K562 (cell line): ENCODE data around the gene BAIAP3. TPM values are rescaled to one million over a fixed set of nuclear protein-coding genes. Genes with fewer than 3 reads are reported as not detected.

Experiments
- BRCA1 ChIP-seq, 2 experiments: fragments of 450-650 bp in 1 of 2; sonication (generic) in 1 of 2; formaldehyde crosslinking in 1 of 2; IDR thresholded peaks; 2 replicates each; pipeline versions ENCODE4 v1.5.0 to v1.6.1; 2017 to 2020; ENCODE audit warnings: mild to moderate bottlenecking in 1 of 2, missing genetic modification reagents in 1 of 2
- CHD2 ChIP-seq: IDR thresholded peaks from 2 replicates; pipeline ENCODE4 v1.6.1; 2011; ENCODE audit warnings: low read depth, low read length
- CREB3L1 ChIP-seq: fragments of 450-650 bp; IDR thresholded peaks from 2 replicates; pipeline ENCODE4 v1.6.1; 2014; ENCODE audit warnings: low read depth, mild to moderate bottlenecking, moderate library complexity, borderline replicate concordance
- CREM ChIP-seq: IDR thresholded peaks from 2 replicates; pipeline ENCODE4 v1.6.1; 2014; ENCODE audit warnings: antibody characterized with exemption, low read depth
- CXXC5 ChIP-seq: fragments of 250-450 bp; sonication (Bioruptor Pico); IDR thresholded peaks from 2 replicates; pipeline ENCODE4 v1.8.0; 2022; ENCODE audit warnings: inconsistent platforms, mild to moderate bottlenecking, moderate library complexity
- GABPB2 ChIP-seq: fragments of 250-450 bp; sonication (Bioruptor Pico); conservative IDR thresholded peaks from 2 replicates; pipeline ENCODE4 v1.5.1; 2021; ENCODE audit warnings: mild to moderate bottlenecking
- HMGN3 ChIP-seq: IDR thresholded peaks from 2 replicates; pipeline ENCODE4 v1.6.1; 2011; ENCODE audit warnings: borderline replicate concordance, low read depth, mild to moderate bottlenecking, mixed read lengths, low read length; ENCODE audit not compliant: insufficient read length; ENCODE audit errors: extremely low read depth
- NFRKB ChIP-seq: fragments of 450-650 bp; IDR thresholded peaks from 2 replicates; pipeline ENCODE4 v1.6.1; 2016; ENCODE audit warnings: low read depth
- SIN3A ChIP-seq, 2 experiments: fragments of 150-350 bp in 1 of 2; IDR thresholded peaks; 2 replicates each; pipeline ENCODE4 v1.6.1; 2011 to 2016; ENCODE audit warnings: borderline replicate concordance in 2 of 2, low read depth in 2 of 2, low read length in 2 of 2, mild to moderate bottlenecking in 2 of 2, moderate library complexity in 2 of 2; ENCODE audit not compliant: control insufficient read depth in 1 of 2
- U2AF2 ChIP-seq: fragments of 200-400 bp; formaldehyde crosslinking; optimal IDR thresholded peaks from 2 replicates; pipeline ENCODE3; 2017; ENCODE audit warnings: low read depth, mild to moderate bottlenecking, low read length
- YBX1 ChIP-seq: fragments of 450-650 bp; IDR thresholded peaks from 2 replicates; pipeline ENCODE4 v1.7.1; 2016; ENCODE audit warnings: mild to moderate bottlenecking
- polyA plus RNA-seq, 8 experiments: library from polyadenylated mRNA; depleted of rRNA in 4 of 8; stranded (reverse) in 5 of 8; unstranded in 3 of 8; fragments of >200 nt; fragmentation: Nextera tagmentation in 2 of 8; fragmentation: Illumina TruSeq in 1 of 8; extraction: Ambion mirVana in 2 of 8; extraction: Trizol in 1 of 8; gene quantifications; 2 replicates each; pipeline versions ENCODE4 v1.2.1 to v1.2.3, GENCODE V29; 2011 to 2014; ENCODE audit warnings: inconsistent platforms in 1 of 8, missing spikeins in 1 of 8
- total RNA-seq, 7 experiments: library from RNA; depleted of rRNA in 6 of 7; stranded (reverse); fragments of >200 nt in 6 of 7; fragmentation: Illumina TruSeq in 2 of 7; extraction: Trizol in 2 of 7; gene quantifications; 2 replicates each; pipeline versions ENCODE4 v1.2.1 to v1.2.3, GENCODE V29; 2011 to 2021; ENCODE audit warnings: low replicate concordance in 1 of 7
- TF ChIP-seq, protein P1 (sequence below): fragments of 250-450 bp; sonication (Bioruptor Pico); IDR thresholded peaks from 2 replicates; pipeline ENCODE4 v1.8.0; 2021; ENCODE audit warnings: moderate library complexity, mild to moderate bottlenecking, inconsistent platforms
- TF ChIP-seq, protein P2 (sequence below): sonication (generic); formaldehyde crosslinking; IDR thresholded peaks from 2 replicates; pipeline ENCODE4 v1.8.0; 2023; ENCODE audit warnings: missing genetic modification reagents, mild to moderate bottlenecking, borderline replicate concordance
- TF ChIP-seq, protein P3 (sequence below): fragments of 250-450 bp; sonication (Bioruptor Pico); IDR thresholded peaks from 2 replicates; pipeline ENCODE4 v1.8.0; 2022; ENCODE audit warnings: moderate library complexity, mild to moderate bottlenecking, inconsistent platforms

BAIAP3 gene
- total and polyA plus RNA-seq, 9 of the 15 experiments (the other 6 are each of a cell fraction or from before 2014, with no cell fraction given) = 0.03 to 4.5 (median 0.57) TPM; not detected in 1

DNA sequence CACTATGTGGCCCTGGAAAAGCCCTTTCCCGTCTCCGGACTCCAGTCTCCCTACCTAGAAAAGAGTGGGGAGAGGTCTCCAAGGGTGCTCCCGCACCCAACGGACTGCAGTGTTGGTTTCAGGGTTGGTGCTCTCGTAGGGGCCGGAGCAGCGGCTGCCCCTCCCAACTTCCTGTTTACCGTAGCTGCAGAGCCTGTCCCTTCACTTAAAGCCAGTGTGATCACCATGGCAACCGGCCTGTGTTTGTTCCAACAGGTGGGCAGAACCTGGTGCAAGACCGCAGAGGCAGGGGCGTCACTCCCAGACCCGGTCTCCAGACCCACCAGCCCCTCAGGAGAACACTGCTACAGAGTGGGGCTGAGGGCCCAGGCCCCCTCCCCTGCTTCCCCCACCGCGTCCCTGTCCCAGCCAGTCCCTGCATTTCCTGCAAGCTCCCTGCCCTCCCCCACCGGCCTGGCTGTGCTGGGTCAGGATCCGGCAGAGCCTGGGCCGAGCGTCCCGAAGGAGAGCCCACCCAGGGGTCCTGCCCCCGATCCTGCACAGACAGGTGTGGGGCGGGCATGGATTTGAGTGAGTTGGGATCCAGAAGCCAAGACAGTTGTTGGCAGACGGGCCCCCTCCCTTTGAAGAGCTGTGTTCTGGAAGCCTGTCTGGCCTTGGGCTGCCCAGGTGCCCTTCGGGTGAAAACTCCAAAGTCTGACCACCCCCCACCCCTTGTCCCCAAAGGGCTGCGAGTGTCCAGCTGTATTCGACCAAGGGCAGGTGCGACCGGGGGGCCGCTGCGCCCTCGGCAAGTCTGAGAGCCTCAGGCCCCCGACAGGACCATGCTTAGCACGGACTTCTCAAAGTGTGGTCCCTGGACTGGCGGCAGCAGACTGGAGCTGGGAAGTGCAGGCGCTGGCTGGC lies 1.5 kb upstream of the BAIAP3 start (continued):
- TF ChIP-seq, protein P1, sequence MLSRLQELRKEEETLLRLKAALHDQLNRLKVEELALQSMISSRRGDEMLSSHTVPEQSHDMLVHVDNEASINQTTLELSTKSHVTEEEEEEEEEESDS (CRISPR knock-in tag) = no peak
- TF ChIP-seq CREM (no peak), CHD2 (no peak), YBX1 (no peak), HMGN3 (no peak), CXXC5 (CRISPR knock-in tag) (peak; percentile 23; the same call in 1 of the 2 replicates), NFRKB (0 out of 2 replicates have a peak, but pooled peaks have one; percentile 50), GABPB2 (CRISPR knock-in tag) (no peak), CREB3L1 (no peak), BRCA1 (IDR thresholded peaks at IDR 0.05) (no peak), BRCA1 (CRISPR knock-in tag; IDR thresholded peaks at IDR 0.05) (0 out of 2 replicates have a peak, but pooled peaks have one; percentile 67), U2AF2 (no peak), SIN3A (IDR thresholded peaks at IDR 0.05; ENCODE audit: borderline replicate concordance in 2 of 2, control insufficient read depth in 1 of 2, low read depth in 2 of 2, low read length in 2 of 2) (0 out of 4 replicates have a peak, but pooled peaks of 1 of the 2 experiments have one; percentile 13)
- TF ChIP-seq, protein P2, sequence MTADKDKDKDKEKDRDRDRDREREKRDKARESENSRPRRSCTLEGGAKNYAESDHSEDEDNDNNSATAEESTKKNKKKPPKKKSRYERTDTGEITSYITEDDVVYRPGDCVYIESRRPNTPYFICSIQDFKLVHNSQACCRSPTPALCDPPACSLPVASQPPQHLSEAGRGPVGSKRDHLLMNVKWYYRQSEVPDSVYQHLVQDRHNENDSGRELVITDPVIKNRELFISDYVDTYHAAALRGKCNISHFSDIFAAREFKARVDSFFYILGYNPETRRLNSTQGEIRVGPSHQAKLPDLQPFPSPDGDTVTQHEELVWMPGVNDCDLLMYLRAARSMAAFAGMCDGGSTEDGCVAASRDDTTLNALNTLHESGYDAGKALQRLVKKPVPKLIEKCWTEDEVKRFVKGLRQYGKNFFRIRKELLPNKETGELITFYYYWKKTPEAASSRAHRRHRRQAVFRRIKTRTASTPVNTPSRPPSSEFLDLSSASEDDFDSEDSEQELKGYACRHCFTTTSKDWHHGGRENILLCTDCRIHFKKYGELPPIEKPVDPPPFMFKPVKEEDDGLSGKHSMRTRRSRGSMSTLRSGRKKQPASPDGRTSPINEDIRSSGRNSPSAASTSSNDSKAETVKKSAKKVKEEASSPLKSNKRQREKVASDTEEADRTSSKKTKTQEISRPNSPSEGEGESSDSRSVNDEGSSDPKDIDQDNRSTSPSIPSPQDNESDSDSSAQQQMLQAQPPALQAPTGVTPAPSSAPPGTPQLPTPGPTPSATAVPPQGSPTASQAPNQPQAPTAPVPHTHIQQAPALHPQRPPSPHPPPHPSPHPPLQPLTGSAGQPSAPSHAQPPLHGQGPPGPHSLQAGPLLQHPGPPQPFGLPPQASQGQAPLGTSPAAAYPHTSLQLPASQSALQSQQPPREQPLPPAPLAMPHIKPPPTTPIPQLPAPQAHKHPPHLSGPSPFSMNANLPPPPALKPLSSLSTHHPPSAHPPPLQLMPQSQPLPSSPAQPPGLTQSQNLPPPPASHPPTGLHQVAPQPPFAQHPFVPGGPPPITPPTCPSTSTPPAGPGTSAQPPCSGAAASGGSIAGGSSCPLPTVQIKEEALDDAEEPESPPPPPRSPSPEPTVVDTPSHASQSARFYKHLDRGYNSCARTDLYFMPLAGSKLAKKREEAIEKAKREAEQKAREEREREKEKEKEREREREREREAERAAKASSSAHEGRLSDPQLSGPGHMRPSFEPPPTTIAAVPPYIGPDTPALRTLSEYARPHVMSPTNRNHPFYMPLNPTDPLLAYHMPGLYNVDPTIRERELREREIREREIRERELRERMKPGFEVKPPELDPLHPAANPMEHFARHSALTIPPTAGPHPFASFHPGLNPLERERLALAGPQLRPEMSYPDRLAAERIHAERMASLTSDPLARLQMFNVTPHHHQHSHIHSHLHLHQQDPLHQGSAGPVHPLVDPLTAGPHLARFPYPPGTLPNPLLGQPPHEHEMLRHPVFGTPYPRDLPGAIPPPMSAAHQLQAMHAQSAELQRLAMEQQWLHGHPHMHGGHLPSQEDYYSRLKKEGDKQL (CRISPR knock-in tag) = no peak
- TF ChIP-seq, protein P3, sequence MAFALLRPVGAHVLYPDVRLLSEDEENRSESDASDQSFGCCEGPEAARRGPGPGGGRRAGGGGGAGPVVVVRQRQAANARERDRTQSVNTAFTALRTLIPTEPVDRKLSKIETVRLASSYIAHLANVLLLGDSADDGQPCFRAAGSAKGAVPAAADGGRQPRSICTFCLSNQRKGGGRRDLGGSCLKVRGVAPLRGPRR (CRISPR knock-in tag) = no peak
